Measurements from ENCODE around the gene TAS2R16. TPM values are rescaled to one million over a fixed set of nuclear protein-coding genes. Genes with fewer than 3 reads are reported as not detected.

TAS2R16 gene
- total and polyA plus RNA-seq, 2 donors (not counting 3 experiments of a cell fraction or from before 2014, with no cell fraction given), result not detected

DNA sequence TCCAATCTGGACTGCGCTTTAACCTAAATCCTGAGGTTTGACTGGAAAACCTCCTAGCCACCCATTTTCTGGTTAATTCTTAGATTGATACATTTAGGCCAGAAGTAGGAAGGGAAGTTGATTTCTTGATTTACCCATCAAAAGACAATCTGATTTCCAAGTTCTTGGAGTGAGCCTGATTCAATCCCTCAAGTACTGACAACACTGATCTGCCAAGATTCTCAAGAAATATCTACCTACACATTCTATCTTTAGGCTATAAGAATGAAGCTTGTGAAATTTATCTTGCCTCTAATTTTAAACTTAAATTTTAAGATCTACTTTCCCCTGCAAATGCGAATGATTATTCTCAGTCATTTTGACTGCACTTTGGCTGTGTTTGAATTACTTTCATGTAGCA is 5.9 kb downstream of the TAS2R16 start:
- H3K27ac ChIP-seq (ENCODE audit: insufficient read depth, low read depth, low read length), result no peak overlapping the region
- TF ChIP-seq POLR2A (IDR thresholded peaks at IDR 0.05; ENCODE audit: low read depth, low read length), result no peak
- TF ChIP-seq, protein P1, sequence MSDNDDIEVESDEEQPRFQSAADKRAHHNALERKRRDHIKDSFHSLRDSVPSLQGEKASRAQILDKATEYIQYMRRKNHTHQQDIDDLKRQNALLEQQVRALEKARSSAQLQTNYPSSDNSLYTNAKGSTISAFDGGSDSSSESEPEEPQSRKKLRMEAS (IDR thresholded peaks at IDR 0.05; ENCODE audit: insufficient read depth, insufficient read length), result no peak
- ChIA-PET CTCF (no interaction called here), POLR2A (no interaction called here)
- no peaks in the 10 kb centered on the region for H3K4me1 ChIP-seq (ENCODE audit: control insufficient read depth, extremely low read depth, insufficient read depth, low read length)
- no peak overlapping the region for H2AFZ ChIP-seq (ENCODE audit: low read depth, low read length)
- BruUV-seq (replicated peaks), result no TSS peak
- intact Hi-C loops (cut with micrococcal nuclease) (no loop called here), dilution Hi-C loops (cut with MboI; ENCODE audit: extremely low pct_ligation_motif_present, low sequenced_read_pairs) (no loop called here)
- no peaks in the 10 kb centered on the region for H3K27me3 ChIP-seq (ENCODE audit: control insufficient read depth in 2 of 2, insufficient read depth in 2 of 2, low read length in 2 of 2)
- no peaks in the 10 kb centered on the region for H3K9me1 ChIP-seq (replicated peaks; ENCODE audit: control insufficient read depth, extremely low read depth, insufficient read depth, low read length)
- no peaks in the 10 kb centered on the region for H3K36me3 ChIP-seq (ENCODE audit: control insufficient read depth in 2 of 2, extremely low read depth in 1 of 2, insufficient read depth in 2 of 2, low read length in 2 of 2)
- no peaks in the 10 kb centered on the region for H3K9me3 ChIP-seq (replicated peaks; ENCODE audit: control insufficient read depth, insufficient read depth, low read length)
- H3K4me3 ChIP-seq (replicated peaks in 1 of 3; ENCODE audit: insufficient read depth in 1 of 3, low read depth in 1 of 3, low read length in 3 of 3), result no peak overlapping the region
- no peaks in the 10 kb centered on the region for H4K20me1 ChIP-seq (replicated peaks; ENCODE audit: control insufficient read depth, extremely low read depth, insufficient read depth, low read length)
- no peaks in the 10 kb centered on the region for H3K79me2 ChIP-seq (ENCODE audit: control insufficient read depth, insufficient read depth, low read length)
- no peak for DNase-seq (ENCODE audit: low read depth, low spot score)
- FAIRE-seq, result no peak
- H3K4me2 ChIP-seq (ENCODE audit: insufficient read depth, low read length), result no peak overlapping the region
- H3K9ac ChIP-seq (replicated peaks; ENCODE audit: extremely low read depth, insufficient read depth, low read length), result no peak overlapping the region

DNA sequence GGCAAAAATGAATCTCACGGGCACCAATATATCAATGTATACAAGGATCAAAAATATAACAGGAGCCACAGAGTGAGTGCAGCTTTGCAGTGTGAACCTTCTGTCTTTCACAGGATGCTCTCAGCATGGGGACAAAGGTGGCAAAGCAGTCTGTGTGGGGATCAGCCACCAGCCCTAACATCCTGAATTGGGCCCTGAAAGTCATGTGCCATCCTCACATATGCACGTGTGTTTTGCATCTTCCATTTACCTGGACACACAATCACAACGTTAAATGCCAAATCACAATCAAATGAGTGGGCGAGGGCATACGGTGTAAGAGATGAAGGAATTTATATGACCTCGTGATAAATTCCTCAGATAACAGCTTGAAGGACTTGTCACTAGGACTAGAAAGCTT is 6.5 kb downstream of the TAS2R16 start:
- H3K4me2 ChIP-seq (ENCODE audit: insufficient read depth, low read length), result no peak overlapping the region
- H3K79me2 ChIP-seq (ENCODE audit: control insufficient read depth, insufficient read depth, low read length), result no peaks in the 10 kb centered on the region
- intact Hi-C loops (cut with micrococcal nuclease), result no loop called here
- no peaks in the 10 kb centered on the region for H3K36me3 ChIP-seq (ENCODE audit: control insufficient read depth in 2 of 2, extremely low read depth in 1 of 2, insufficient read depth in 2 of 2, low read length in 2 of 2)
- no peak overlapping the region for H3K4me3 ChIP-seq (replicated peaks in 1 of 3; ENCODE audit: insufficient read depth in 1 of 3, low read depth in 1 of 3, low read length in 3 of 3)
- no TSS peak for BruUV-seq (replicated peaks)
- ChIA-PET CTCF (no interaction called here), POLR2A (no interaction called here)
- no peaks in the 10 kb centered on the region for H4K20me1 ChIP-seq (replicated peaks; ENCODE audit: control insufficient read depth, extremely low read depth, insufficient read depth, low read length)
- dilution Hi-C loops (cut with MboI; ENCODE audit: extremely low pct_ligation_motif_present, low sequenced_read_pairs), result no loop called here
- FAIRE-seq, result no peak
- H3K27ac ChIP-seq (ENCODE audit: insufficient read depth, low read depth, low read length), result no peak overlapping the region
- no peaks in the 10 kb centered on the region for H3K27me3 ChIP-seq (ENCODE audit: control insufficient read depth in 2 of 2, insufficient read depth in 2 of 2, low read length in 2 of 2)
- no peaks in the 10 kb centered on the region for H3K4me1 ChIP-seq (ENCODE audit: control insufficient read depth, extremely low read depth, insufficient read depth, low read length)
- no peak overlapping the region for H3K9ac ChIP-seq (replicated peaks; ENCODE audit: extremely low read depth, insufficient read depth, low read length)
- H2AFZ ChIP-seq (ENCODE audit: low read depth, low read length), result no peak overlapping the region
- H3K9me3 ChIP-seq (replicated peaks; ENCODE audit: control insufficient read depth, insufficient read depth, low read length), result no peaks in the 10 kb centered on the region
- no peak for DNase-seq (ENCODE audit: low read depth, low spot score)
- TF ChIP-seq EZH2 (IDR thresholded peaks at IDR 0.05; ENCODE audit: borderline replicate concordance, low read depth, low read length, severe bottlenecking) (no peak), POLR2A (IDR thresholded peaks at IDR 0.05; ENCODE audit: low read depth, low read length) (no peak), GATA2 (IDR thresholded peaks at IDR 0.05; ENCODE audit: insufficient read depth, insufficient read length, low read depth, low read length) (no peak), MYC (IDR thresholded peaks at IDR 0.05; ENCODE audit: low read depth, low read length) (no peak), JUN (IDR thresholded peaks at IDR 0.05; ENCODE audit: borderline replicate concordance, insufficient read depth, insufficient read length, low read depth) (no peak), POLR2AphosphoS5 (IDR thresholded peaks at IDR 0.05; ENCODE audit: insufficient read depth, low read depth, low read length) (no peak), FOS (IDR thresholded peaks at IDR 0.05; ENCODE audit: borderline replicate concordance, insufficient read depth, low read length) (no peak)
- TF ChIP-seq, protein P1 (IDR thresholded peaks at IDR 0.05; ENCODE audit: insufficient read depth, insufficient read length), result no peak
- TF ChIP-seq, protein P2, sequence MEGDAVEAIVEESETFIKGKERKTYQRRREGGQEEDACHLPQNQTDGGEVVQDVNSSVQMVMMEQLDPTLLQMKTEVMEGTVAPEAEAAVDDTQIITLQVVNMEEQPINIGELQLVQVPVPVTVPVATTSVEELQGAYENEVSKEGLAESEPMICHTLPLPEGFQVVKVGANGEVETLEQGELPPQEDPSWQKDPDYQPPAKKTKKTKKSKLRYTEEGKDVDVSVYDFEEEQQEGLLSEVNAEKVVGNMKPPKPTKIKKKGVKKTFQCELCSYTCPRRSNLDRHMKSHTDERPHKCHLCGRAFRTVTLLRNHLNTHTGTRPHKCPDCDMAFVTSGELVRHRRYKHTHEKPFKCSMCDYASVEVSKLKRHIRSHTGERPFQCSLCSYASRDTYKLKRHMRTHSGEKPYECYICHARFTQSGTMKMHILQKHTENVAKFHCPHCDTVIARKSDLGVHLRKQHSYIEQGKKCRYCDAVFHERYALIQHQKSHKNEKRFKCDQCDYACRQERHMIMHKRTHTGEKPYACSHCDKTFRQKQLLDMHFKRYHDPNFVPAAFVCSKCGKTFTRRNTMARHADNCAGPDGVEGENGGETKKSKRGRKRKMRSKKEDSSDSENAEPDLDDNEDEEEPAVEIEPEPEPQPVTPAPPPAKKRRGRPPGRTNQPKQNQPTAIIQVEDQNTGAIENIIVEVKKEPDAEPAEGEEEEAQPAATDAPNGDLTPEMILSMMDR (IDR thresholded peaks at IDR 0.05; ENCODE audit: extremely low read depth in 1 of 2, insufficient read depth in 1 of 2, low read depth in 1 of 2, low read length in 2 of 2), result no peak
- no peaks in the 10 kb centered on the region for H3K9me1 ChIP-seq (replicated peaks; ENCODE audit: control insufficient read depth, extremely low read depth, insufficient read depth, low read length)
